ENCODE data around the gene CCDC171. TPM values are rescaled to one million over a fixed set of nuclear protein-coding genes. Genes with fewer than 3 reads are reported as not detected.

Gene CCDC171
- 3.9 TPM for polyA plus RNA-seq (2012; ENCODE audit: missing spikeins)

DNA sequence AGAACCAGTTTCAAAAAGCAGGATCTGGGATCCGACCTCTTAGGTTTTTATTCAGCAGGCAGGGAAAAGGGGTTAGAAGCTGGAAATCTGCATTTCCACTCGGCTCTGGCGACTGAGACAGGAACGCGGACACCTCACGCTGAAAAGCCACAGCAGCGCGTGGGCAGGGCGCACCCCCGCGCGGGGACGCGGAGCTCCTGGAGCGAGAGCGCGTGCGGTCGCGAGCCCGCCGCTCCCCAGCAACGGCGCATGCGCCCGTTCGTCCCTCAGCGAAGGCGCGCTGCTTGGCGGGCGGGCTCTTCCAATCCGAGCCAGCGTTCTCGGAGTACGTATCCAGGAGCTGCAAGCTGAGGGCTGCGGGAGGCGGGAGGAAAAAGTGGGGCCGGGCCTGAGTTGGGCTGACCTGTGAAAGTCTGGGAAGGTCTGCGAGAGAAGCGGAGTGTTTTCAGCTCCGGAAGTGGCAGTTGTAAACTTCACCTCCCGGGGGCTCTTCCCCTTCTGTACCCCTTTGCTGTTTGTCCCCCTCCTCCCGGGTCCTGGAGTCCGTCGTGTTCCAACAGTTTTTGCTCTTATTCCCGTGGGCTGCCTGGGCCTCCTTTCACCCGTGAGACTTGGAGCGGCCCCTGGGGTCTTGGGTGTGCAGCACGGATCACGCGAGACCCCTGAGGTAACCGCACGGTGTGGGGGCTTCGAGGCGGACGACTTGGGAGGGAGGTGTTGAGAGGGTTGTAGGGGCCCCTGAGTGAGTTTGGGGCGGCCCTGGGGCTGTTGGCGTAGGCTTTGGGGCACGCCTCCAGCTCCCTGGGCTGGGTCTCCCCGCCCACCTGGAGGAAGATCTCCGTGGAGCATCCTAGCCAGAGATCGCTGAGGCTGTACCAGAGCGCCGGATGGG is at the start of gene CCDC171:
TSS of gene CCDC171 (plus strand) at position 408 of the 892 bp plus-strand sequence. CDS start 11,046 bp downstream, outside the sequence.
- FAIRE-seq (peak; percentile 99), DNase-seq (ENCODE audit: insufficient read length) (peak; percentile 89)
- TF ChIP-seq TAF1 (IDR thresholded peaks at IDR 0.05; ENCODE audit: borderline replicate concordance, low read depth, low read length): peak; percentile 70; the same call in 1 of the 2 replicates
- peak; percentile 77 for TF ChIP-seq POLR2A (IDR thresholded peaks at IDR 0.05; ENCODE audit: low read depth, low read length)
- TF ChIP-seq POLR2AphosphoS5 (IDR thresholded peaks at IDR 0.05; ENCODE audit: low read depth, low read length): peak; percentile 82

DNA sequence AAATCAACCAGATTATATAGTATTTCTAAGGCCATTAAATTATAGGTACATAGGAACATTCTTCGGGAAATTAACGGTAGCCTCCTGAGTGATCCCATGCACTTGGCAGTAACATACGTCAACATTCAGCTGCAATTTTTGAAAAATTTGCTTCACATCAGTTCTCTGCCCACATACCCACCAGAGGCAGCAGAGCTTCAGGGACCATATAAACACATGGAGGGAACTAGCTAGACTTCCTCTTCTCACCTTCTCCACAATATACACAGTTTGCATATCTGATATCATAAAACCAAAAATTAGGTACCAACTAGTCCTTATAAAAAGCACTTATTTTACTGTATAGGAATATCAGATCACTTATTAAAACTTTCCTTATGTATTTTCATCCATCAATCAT is 46.9 kb upstream of the CCDC171 start:
- no peak for DNase-seq (ENCODE audit: insufficient read length)
- no peak for FAIRE-seq
- TF ChIP-seq TAF1 (IDR thresholded peaks at IDR 0.05; ENCODE audit: borderline replicate concordance, low read depth, low read length) (no peak), POLR2A (IDR thresholded peaks at IDR 0.05; ENCODE audit: low read depth, low read length) (no peak), POLR2AphosphoS5 (IDR thresholded peaks at IDR 0.05; ENCODE audit: low read depth, low read length) (no peak)

DNA sequence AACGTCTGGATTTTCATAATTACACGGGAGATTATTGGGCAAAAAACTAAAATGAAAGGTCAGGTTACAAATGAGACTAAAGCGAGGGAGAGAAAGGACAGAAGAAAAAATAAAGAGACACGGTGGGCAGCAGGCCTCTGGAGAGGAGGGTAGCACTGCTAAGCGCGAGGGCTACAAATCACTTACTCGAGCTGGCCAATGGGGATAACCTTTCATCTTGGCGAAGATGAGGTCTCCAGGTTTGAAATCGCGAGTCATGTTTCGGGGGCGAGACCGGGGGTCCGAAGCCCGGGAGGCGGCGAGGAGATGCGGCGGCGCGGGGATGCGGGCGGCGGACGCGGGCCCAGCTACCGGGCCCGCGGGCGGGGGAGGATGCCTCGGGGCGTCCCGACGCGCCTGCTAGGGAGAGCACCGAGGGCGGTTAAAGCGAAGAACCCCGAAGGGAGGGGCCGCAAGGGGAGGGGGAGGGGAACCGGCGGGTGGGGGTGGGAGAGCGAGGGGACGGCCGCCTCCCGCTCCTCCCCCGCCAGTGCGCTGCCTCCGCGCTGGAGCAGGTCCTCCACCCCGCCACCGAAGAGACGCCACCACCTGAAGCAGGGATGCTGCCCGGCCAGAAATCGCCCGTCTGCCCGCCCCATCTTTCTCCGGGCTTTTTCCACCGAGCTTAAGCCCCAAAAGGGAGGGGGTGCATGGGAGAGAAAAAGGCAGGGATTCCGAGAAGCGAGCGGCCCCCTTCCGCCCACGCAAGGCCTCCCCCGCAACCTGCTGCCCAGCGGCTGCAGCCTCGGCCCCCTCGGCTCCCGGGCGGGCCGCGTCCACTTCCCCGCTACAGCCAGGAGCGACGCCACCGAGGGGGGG is 42.7 kb upstream of the CCDC171 start:
- peak; percentile 88 for FAIRE-seq
- peak; percentile 56 for DNase-seq (ENCODE audit: insufficient read length)
- TF ChIP-seq TAF1 (IDR thresholded peaks at IDR 0.05; ENCODE audit: borderline replicate concordance, low read depth, low read length) (no peak), POLR2A (IDR thresholded peaks at IDR 0.05; ENCODE audit: low read depth, low read length) (no peak), POLR2AphosphoS5 (IDR thresholded peaks at IDR 0.05; ENCODE audit: low read depth, low read length) (0 out of 2 replicates have a peak, but pooled peaks have one; percentile 13)

DNA sequence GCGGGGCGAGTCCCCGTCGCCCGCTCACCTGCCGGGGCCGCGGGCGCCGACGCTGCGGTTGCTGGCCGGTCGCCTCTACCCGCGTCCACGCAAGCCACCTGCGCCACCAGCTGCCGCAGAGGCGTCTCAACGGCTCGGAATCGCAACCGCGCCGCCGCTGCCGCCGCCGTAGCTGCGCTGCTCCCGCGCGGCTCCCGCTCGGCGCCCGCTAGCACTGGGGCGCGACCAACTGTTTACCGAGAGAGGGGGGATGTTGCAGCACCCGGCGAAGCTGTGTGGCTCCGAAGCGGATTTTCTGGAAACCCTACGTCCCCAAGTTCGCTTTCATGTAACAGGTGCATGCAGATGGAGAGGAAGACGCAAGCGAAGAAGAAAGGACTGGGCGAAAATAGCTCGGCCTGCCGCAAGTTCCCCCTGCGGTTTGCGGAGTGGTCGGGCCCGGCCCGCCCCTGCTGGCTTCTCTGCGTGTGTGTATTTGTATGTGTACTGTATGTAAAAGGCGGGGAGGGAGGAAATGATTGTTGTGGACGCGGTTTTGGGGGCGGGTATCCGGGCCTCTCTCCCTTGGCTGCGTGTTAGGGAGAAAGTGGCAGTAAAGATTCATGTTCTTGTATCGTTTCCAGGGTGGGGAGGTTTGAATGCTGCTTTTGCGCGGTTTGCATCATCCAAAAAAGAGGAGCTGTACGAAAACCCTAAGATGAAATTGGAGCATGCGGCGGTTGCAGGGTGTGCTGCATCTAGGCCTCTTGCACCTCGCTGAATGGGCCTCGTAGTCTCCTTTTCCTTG is 41.9 kb upstream of the CCDC171 start, which contains the start of gene PSIP1:
TSS of gene PSIP1 (minus strand) at position 182 of the 787 bp plus-strand sequence. CDS start 782 bp downstream, outside the sequence.
- FAIRE-seq: peak; percentile 98
- TF ChIP-seq TAF1 (IDR thresholded peaks at IDR 0.05; ENCODE audit: borderline replicate concordance, low read depth, low read length) (peak; percentile 88), POLR2AphosphoS5 (IDR thresholded peaks at IDR 0.05; ENCODE audit: low read depth, low read length) (peak; percentile 91), POLR2A (IDR thresholded peaks at IDR 0.05; ENCODE audit: low read depth, low read length) (peak; percentile 94)
- DNase-seq (ENCODE audit: insufficient read length): peak; percentile 47

DNA sequence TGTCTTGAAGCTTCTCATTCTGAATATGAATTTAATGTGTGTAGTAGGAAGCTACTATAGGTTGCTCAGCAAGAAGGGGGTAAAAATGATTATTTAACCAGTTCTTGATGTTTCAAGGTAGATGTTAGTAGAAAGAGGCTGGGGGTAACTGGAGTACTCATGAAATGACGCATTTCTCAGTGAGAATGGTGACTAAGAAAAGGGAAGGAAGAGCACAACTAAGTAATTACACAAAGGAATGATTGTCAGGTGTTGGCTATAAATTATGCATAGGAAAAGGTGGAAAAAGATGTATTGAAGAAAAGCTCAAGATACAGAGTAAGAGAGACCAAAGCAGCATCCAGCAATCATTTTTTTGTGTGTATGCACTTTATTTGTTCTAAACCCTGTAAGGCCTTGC is 40.6 kb upstream of the CCDC171 start:
- TF ChIP-seq POLR2A (IDR thresholded peaks at IDR 0.05; ENCODE audit: low read depth, low read length): no peak
- TF ChIP-seq TAF1 (IDR thresholded peaks at IDR 0.05; ENCODE audit: borderline replicate concordance, low read depth, low read length): no peak
- no peak for TF ChIP-seq POLR2AphosphoS5 (IDR thresholded peaks at IDR 0.05; ENCODE audit: low read depth, low read length)
- no peak for FAIRE-seq
- no peak for DNase-seq (ENCODE audit: insufficient read length)

DNA sequence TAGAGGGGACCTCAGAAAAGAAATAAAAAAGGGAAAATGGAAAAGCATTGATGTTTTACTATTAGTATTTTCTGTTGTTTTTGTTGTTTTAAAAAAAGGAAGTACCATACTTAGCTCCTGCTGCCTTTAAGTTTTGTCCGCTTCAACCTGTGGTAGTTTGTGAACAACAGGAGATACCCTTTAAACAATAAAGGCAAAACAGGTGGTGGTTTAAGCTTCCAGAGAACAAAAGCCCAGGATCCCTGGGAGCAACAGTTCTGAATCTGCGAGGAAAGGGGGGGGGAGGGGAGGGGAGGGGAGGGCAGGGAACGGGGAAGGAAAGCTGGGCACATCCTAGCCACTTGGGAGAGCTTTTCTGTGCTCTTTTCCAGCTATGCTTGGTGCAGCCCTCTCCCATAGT is 40.0 kb upstream of the CCDC171 start:
- TF ChIP-seq TAF1 (IDR thresholded peaks at IDR 0.05; ENCODE audit: borderline replicate concordance, low read depth, low read length) (no peak), POLR2A (IDR thresholded peaks at IDR 0.05; ENCODE audit: low read depth, low read length) (no peak), POLR2AphosphoS5 (IDR thresholded peaks at IDR 0.05; ENCODE audit: low read depth, low read length) (no peak)
- no peak for DNase-seq (ENCODE audit: insufficient read length)
- FAIRE-seq: no peak

DNA sequence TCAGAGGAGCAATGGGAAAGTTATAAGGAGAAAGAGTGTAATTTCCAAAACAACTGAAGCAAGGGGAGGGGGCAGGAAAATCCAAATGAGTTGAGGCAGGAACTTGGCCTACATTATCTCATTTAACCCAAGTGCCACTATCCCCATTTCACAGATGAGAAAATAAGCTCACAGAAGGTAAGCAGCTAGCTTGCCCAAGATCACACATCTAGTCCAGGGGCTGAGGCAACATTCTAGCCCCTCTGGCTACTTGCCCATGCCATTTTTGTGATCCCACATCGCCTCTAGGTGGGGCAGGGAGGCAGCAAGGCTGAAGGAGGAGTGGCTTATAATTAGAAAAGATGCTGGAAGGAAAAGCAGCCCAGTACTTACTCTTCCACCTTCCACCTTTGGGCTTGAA is 39.5 kb upstream of the CCDC171 start:
- DNase-seq (ENCODE audit: insufficient read length) (no peak), FAIRE-seq (peak; percentile 53)
- no peak for TF ChIP-seq POLR2AphosphoS5 (IDR thresholded peaks at IDR 0.05; ENCODE audit: low read depth, low read length)
- TF ChIP-seq POLR2A (IDR thresholded peaks at IDR 0.05; ENCODE audit: low read depth, low read length): no peak
- TF ChIP-seq TAF1 (IDR thresholded peaks at IDR 0.05; ENCODE audit: borderline replicate concordance, low read depth, low read length): no peak

DNA sequence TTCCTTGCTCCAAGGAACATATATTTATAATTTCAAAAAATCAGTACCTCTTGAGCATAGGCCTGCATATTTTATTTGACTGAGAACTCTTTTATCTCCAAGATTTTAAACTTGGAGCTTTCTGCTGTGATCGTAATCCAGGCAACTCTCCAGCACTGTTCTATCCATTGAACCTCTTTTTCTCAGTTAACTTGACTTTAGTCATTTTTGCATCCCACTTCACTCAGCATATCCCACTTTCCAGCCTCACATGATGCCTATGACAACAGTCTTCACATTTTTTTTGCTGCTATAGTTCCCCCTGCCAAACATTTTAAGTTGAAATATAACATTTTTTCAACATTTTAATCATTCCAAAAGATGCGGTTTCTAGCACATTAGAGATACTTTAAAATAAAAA is 33.0 kb upstream of the CCDC171 start:
- no peak for TF ChIP-seq POLR2AphosphoS5 (IDR thresholded peaks at IDR 0.05; ENCODE audit: low read depth, low read length)
- no peak for DNase-seq (ENCODE audit: insufficient read length)
- no peak for FAIRE-seq

DNA sequence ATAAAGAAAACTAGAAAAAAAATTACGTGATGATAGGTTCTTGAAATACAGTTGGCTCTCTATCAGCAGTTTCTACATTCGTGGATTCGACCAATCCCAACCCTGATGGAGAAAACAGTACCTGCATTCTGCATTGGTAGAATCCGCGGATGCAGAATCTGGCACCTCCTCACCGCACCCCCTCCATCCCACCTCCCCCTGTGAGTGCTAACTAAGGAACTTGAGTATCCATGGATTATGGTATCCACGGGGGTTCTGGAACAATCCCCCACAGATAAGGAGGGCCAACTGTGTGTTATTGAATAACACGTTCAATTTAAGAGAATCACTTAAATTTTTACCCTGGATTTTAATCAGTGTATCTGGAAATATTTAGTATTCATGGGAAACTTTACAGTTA is 31.6 kb upstream of the CCDC171 start:
- FAIRE-seq (no peak), DNase-seq (ENCODE audit: insufficient read length) (no peak)
- TF ChIP-seq POLR2AphosphoS5 (IDR thresholded peaks at IDR 0.05; ENCODE audit: low read depth, low read length) (no peak), POLR2A (IDR thresholded peaks at IDR 0.05; ENCODE audit: low read depth, low read length) (no peak), TAF1 (IDR thresholded peaks at IDR 0.05; ENCODE audit: borderline replicate concordance, low read depth, low read length) (no peak)

DNA sequence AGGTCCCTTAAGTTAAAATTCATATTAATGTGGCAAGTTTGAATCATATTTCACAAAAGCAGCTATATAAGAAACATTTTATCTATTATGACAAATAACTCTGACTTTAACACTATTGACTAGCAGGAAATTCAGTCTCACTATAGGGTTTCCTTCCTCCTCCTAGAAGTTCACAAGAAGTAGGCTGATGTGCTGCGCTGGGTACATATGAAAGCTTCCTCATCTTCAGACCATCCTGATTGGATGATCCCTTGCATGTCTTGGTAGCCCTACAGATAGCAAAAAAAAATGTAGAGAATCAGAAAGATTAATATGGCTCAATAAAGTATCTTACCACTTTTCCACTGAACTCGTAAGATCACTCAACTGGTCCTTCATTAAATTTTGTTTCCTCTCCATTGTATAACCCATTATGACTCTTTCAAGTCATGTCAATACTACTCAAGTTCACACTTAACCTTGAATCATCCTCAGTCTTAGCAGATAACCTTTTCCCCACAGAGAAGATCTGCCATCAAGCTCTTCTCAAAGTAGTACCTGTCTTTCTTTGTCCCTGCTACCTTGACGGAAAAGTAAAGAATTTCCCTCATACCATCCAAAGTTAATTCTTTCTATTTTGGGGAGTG is 30.6 kb upstream of the CCDC171 start:
- no peak for FAIRE-seq
- TF ChIP-seq POLR2A (IDR thresholded peaks at IDR 0.05; ENCODE audit: low read depth, low read length): no peak
- no peak for TF ChIP-seq POLR2AphosphoS5 (IDR thresholded peaks at IDR 0.05; ENCODE audit: low read depth, low read length)
- no peak for TF ChIP-seq TAF1 (IDR thresholded peaks at IDR 0.05; ENCODE audit: borderline replicate concordance, low read depth, low read length)
- no peak for DNase-seq (ENCODE audit: insufficient read length)
